ENCODE results near the gene MAN1B1.

Gene MAN1B1

DNA sequence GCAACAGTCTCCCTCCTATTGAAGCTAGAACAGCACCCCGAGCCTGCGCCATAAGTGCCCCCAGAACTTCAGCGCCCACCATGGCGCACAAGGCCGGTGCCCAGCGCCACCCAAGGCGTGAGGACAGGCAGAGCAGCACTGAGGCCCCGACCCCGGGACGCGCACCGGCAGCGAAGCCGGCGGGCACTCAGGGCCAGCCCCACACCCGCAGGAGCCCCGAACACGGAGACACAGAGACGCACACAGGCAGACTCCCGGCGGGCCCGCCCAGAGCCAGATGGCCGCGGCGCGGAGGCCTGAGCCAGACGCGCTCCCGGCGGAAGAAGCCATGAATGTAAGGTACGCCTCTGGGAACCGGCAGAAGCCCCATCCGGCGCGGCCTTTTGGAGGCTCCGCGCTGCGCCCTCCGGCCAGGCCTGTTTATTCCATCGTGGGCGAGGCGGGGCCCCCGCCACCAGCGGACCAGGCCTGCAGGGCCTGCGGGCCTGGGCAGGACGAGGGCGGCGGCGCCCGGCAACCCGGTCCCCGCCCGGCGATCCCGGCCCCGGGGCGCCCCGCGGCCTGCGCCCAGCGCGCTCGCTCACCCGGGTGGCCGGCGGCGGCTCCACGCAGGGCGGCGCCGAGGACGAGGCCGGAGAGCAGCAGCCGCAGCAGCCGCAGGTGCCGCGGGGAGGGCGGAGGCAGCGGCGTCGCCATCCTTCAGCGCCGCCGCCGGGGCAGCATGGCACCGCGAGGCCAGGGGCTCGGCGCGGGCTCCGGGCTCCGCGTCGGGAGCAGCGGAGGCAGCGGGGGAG lies 41.3 kb upstream of the MAN1B1 start:
- Histone ChIP-seq H3K36me3 (replicated peaks) (no peaks in the 10 kb centered on the region), H3K4me3 (ENCODE audit: low read depth, low read length) (peak overlapping the region; percentile 54), H3K27ac (no peak overlapping the region), H3K27me3 (replicated peaks) (peaks cover 11% of the 10 kb centered on the region)
- peak; percentile 32 for DNase-seq
- in situ Hi-C loops (cut with HindIII; ENCODE audit: low pct_ligation_motif_present, low sequenced_read_pairs) = loop anchor here (25.0 kb wide), 2 partner anchors 108 to 233 kb away; partner anchors contain the start of genes C8G, FBXW5 and RABL6
- no peak for TF ChIP-seq CTCF (IDR thresholded peaks at IDR 0.05; ENCODE audit: low read depth, low read length, missing control alignments)

- peak; percentile 60 for DNase-seq
- Histone ChIP-seq H3K4me3 (ENCODE audit: low read depth, low read length) (peak within 1 kb of the TSS; percentile 54), H3K36me3 (replicated peaks) (no peaks in the 10 kb centered on the region), H3K27me3 (replicated peaks) (peaks cover 11% of the 10 kb centered on the region), H3K27ac (no peak within 1 kb of the TSS)
- in situ Hi-C loops (cut with HindIII; ENCODE audit: low pct_ligation_motif_present, low sequenced_read_pairs) = loop anchor here (25.0 kb wide), 2 partner anchors 109 to 234 kb away; partner anchors contain the start of genes C8G, FBXW5 and RABL6
- TF ChIP-seq CTCF (IDR thresholded peaks at IDR 0.05; ENCODE audit: low read depth, low read length, missing control alignments) = peak; percentile 92
Observed at GRCh38 chr9:137046088-137046787, 40.5 kb upstream of the MAN1B1 start, which contains the start of gene NPDC1. NPDC1 (minus strand) TSS chr9:137046177; CDS start chr9:137045989, 188 bp downstream.

- Histone ChIP-seq H3K36me3 (replicated peaks) (no peaks in the 10 kb centered on the region), H3K27me3 (replicated peaks) (peaks cover 31% of the 10 kb centered on the region), H3K27ac (no peak overlapping the region), H3K4me3 (ENCODE audit: low read depth, low read length) (no peak overlapping the region)
- TF ChIP-seq CTCF (IDR thresholded peaks at IDR 0.05; ENCODE audit: low read depth, low read length, missing control alignments) = no peak
- DNase-seq = no peak
- in situ Hi-C loops (cut with HindIII; ENCODE audit: low pct_ligation_motif_present, low sequenced_read_pairs) = loop anchor here (25.0 kb wide), 2 partner anchors 112 to 237 kb away; partner anchors contain the start of genes C8G, FBXW5 and RABL6
Observed at GRCh38 chr9:137048655-137049543, 37.9 kb upstream of the MAN1B1 start.

DNA sequence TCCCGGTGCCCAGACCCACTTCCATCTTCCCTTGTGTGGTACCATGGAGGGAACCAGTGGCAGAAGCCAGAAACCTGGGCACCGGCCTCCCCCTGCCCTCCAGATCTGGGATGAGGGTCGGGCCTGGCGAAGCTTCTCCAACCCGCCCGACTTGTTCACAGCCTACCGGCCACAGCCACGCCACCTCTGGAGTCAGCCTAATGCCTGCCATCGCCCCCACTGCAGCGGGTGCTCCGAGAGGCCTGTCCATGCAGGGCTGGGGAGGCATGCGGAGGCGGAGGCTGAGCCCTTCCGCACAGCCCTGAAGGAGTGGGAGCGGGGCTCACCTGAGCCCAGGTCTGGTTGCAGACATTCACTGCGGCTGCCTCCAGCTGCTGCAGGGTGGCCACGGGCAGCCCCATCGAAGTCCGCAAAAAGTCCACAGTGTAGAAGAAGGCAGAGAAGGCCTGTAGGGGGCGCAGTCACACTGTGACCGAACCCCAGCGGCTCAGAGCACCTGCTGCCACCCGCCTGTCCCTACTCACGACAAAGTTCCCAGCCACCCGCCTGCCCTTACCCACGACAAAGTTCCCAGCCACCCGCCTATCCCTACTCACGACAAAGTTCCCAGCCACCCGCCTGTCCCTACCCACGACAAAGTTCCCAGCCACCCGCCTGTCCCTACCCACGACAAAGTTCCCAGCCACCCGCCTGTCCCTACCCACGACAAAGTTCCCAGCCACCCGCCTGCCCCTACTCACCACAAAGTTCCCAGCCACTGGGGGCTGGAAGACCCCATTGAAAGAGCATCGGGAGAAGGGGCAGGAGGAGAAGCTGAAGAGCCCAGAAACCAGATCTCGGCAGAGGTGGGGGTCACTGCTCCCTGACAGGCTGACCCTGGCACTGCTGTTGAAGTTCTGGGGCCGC lies 37.0 kb upstream of the MAN1B1 start:
- Histone ChIP-seq H3K27ac (no peak overlapping the region), H3K4me3 (ENCODE audit: low read depth, low read length) (no peak overlapping the region), H3K27me3 (replicated peaks) (peaks cover 40% of the 10 kb centered on the region), H3K36me3 (replicated peaks) (no peaks in the 10 kb centered on the region)
- DNase-seq = no peak
- peak; percentile 66 for TF ChIP-seq CTCF (IDR thresholded peaks at IDR 0.05; ENCODE audit: low read depth, low read length, missing control alignments)
- in situ Hi-C loops (cut with HindIII; ENCODE audit: low pct_ligation_motif_present, low sequenced_read_pairs) = loop anchor here (25.0 kb wide), 2 partner anchors 112 to 237 kb away; partner anchors contain the start of genes C8G, FBXW5 and RABL6

Measured in brain microvascular endothelial cell (primary cell).